Esophagus muscularis mucosa (tissue), 4 donors: Measurements from ENCODE around the gene GPR157. TPM values are rescaled to one million over a fixed set of nuclear protein-coding genes. Genes with fewer than 3 reads are reported as not detected.
"Not testable (repeated sequence)": the region's sequence is repeated elsewhere in the genome, so short reads cannot be mapped to it uniquely, and the experiment has no call there.

Experiments
- DNase-seq: peaks from one replicate; pipeline ENCODE4 v3.0.0-alpha.2; 2017; ENCODE audit errors: extremely low spot score
- H3K27ac ChIP-seq, 4 donors: fragments of 200-600 bp; sonication (generic); replicated peaks in 1 of 4; 1 replicate in 3 of 4; 2 replicates in 1 of 4; pipeline ENCODE4 v1.5.1; 2016 to 2019; ENCODE audit warnings: mild to moderate bottlenecking in 1 of 4
- H3K27me3 ChIP-seq, 4 donors: fragments of 200-600 bp; sonication (generic); one replicate each; pipeline versions ENCODE4 v1.5.1 to v1.6.0; 2016 to 2019
- H3K36me3 ChIP-seq, 4 donors: fragments of 200-600 bp; sonication (generic); one replicate each; pipeline ENCODE4 v1.5.1; 2016 to 2019
- H3K4me1 ChIP-seq, 4 donors: fragments of 200-600 bp; sonication (generic); one replicate each; pipeline ENCODE4 v1.5.1; 2016 to 2019
- H3K4me3 ChIP-seq, 4 donors: fragments of 200-600 bp; sonication (generic); 1 replicate in 2 of 4; 2 replicates in 2 of 4; pipeline ENCODE4 v1.5.1; 2016 to 2019; ENCODE audit warnings: mild to moderate bottlenecking in 4 of 4, moderate library complexity in 1 of 4
- H3K9me3 ChIP-seq, 4 donors: fragments of 200-600 bp; sonication (generic); 1 replicate in 3 of 4; 2 replicates in 1 of 4; pipeline ENCODE4 v1.5.1; 2016 to 2019
- CTCF ChIP-seq, 3 experiments: fragments of 200-600 bp in 2 of 3; fragments of 450-650 bp in 1 of 3; sonication (generic) in 2 of 3; IDR thresholded peaks; one replicate each; pipeline ENCODE4 v1.5.1; 2017 to 2019; ENCODE audit warnings: antibody characterized with exemption in 3 of 3, mild to moderate bottlenecking in 2 of 3, moderate library complexity in 1 of 3
- EP300 ChIP-seq: sonication (generic); formaldehyde crosslinking; IDR thresholded peaks from one replicate; pipeline ENCODE4 v1.6.1; 2017; ENCODE audit warnings: antibody characterized with exemption
- POLR2A ChIP-seq: fragments of 450-650 bp; IDR thresholded peaks from one replicate; pipeline ENCODE4 v1.6.1; 2017; ENCODE audit warnings: antibody characterized with exemption, moderate library complexity, mild to moderate bottlenecking, low read depth
- POLR2AphosphoS5 ChIP-seq, 2 donors: sonication (generic); formaldehyde crosslinking; IDR thresholded peaks; one replicate each; pipeline ENCODE4 v1.6.1; 2017; ENCODE audit warnings: antibody characterized with exemption in 2 of 2
- WGBS: methylation state at CpG from one replicate; pipeline ENCODE4 v1.1.5; 2018; 5-methylcytosine and 5-hydroxymethylcytosine counted together
- intact Hi-C: fragments of 100-400 bp; cut with DNase I; formaldehyde crosslinking; loops from one replicate; pipeline ENCODE4 v1.15.1; 2023
- total RNA-seq, 4 donors: library from RNA; depleted of rRNA; stranded (reverse); fragments of >200 nt; gene quantifications; one replicate each; pipeline versions ENCODE4 v1.1.0 to v1.2.1, GENCODE V29; 2016

GPR157 gene
- total RNA-seq, 4 donors from 2014 or later: 2.5 to 8.4 (median 3.8) TPM

GRCh38 chr1:9149837-9150581 is 21.1 kb upstream of the GPR157 start:
- Histone ChIP-seq H3K36me3 (peaks cover 0 to 11% (median 0%) of the 10 kb centered on the region in 4 donors), H3K9me3 (no peaks in the 10 kb centered on the region), H3K4me3 (peak overlapping the region in 1 of 4 donors; percentile 20), H3K27me3 (no peaks in the 10 kb centered on the region), H3K27ac (peak overlapping the region; percentile 38 to 65 (median 52)), H3K4me1 (peaks cover 13 to 20% (median 16%) of the 10 kb centered on the region in 4 donors)
- intact Hi-C loops: no loop called here
- DNase-seq: no peak
- WGBS: 80% methylated on average over 9 of the region's 17 CpGs
- peak; percentile 6 to 21 for TF ChIP-seq POLR2AphosphoS5 (IDR thresholded peaks at IDR 0.05)
- no peak for TF ChIP-seq EP300

- TF ChIP-seq EP300 (no peak), CTCF (IDR thresholded peaks at IDR 0.05) (no peak), POLR2A (no peak)
- peak overlapping the region; percentile 38 to 65 (median 52) for H3K27ac ChIP-seq
- H3K36me3 ChIP-seq: peaks cover 0 to 11% (median 0%) of the 10 kb centered on the region in 4 donors
- H3K4me1 ChIP-seq: peaks cover 13 to 20% (median 16%) of the 10 kb centered on the region in 4 donors
- 98% methylated on average over 3 of the region's 3 CpGs for WGBS
- H3K27me3 ChIP-seq: no peaks in the 10 kb centered on the region
- no peaks in the 10 kb centered on the region for H3K9me3 ChIP-seq
- no peak for DNase-seq
- no peak overlapping the region for H3K4me3 ChIP-seq
- intact Hi-C loops: no loop called here
Measured at GRCh38 chr1:9149151-9149550, 20.2 kb upstream of the GPR157 start.

GRCh38 chr1:9146156-9146555 is 17.3 kb upstream of the GPR157 start:
- Histone ChIP-seq H3K27me3 (no peaks in the 10 kb centered on the region), H3K4me1 (peaks cover 13 to 22% (median 15%) of the 10 kb centered on the region in 4 donors), H3K36me3 (peaks cover 0 to 7% (median 0%) of the 10 kb centered on the region in 4 donors), H3K27ac (no peak overlapping the region), H3K4me3 (no peak overlapping the region), H3K9me3 (no peaks in the 10 kb centered on the region)
- TF ChIP-seq POLR2AphosphoS5 (IDR thresholded peaks at IDR 0.05) (no peak), POLR2A (no peak), EP300 (no peak), CTCF (IDR thresholded peaks at IDR 0.05) (no peak)
- no peak for DNase-seq
- 75% methylated on average over 8 of the region's 8 CpGs for WGBS
- intact Hi-C loops: no loop called here

- TF ChIP-seq POLR2A (no peak), POLR2AphosphoS5 (IDR thresholded peaks at IDR 0.05) (no peak)
- H3K27me3 ChIP-seq: no peaks in the 10 kb centered on the region
- H3K4me3 ChIP-seq: no peak overlapping the region
- no peak for DNase-seq
- intact Hi-C loops: no loop called here
- no peak overlapping the region for H3K27ac ChIP-seq
- peaks cover 0 to 7% (median 0%) of the 10 kb centered on the region in 4 donors for H3K36me3 ChIP-seq
- 78% methylated on average over 5 of the region's 5 CpGs for WGBS
- no peaks in the 10 kb centered on the region for H3K9me3 ChIP-seq
- H3K4me1 ChIP-seq: peaks cover 13 to 21% (median 15%) of the 10 kb centered on the region in 4 donors
Measured at GRCh38 chr1:9145714-9146113, 16.8 kb upstream of the GPR157 start.

GRCh38 chr1:9145021-9145668 is 16.2 kb upstream of the GPR157 start:
- TF ChIP-seq CTCF (IDR thresholded peaks at IDR 0.05): no peak
- no peak for TF ChIP-seq POLR2AphosphoS5 (IDR thresholded peaks at IDR 0.05)
- no peak for TF ChIP-seq POLR2A
- TF ChIP-seq EP300: no peak
- H3K4me3 ChIP-seq: no peak overlapping the region
- intact Hi-C loops: no loop called here
- no peak overlapping the region for H3K27ac ChIP-seq
- peaks cover 10 to 16% (median 11%) of the 10 kb centered on the region in 4 donors for H3K4me1 ChIP-seq
- DNase-seq: no peak
- peaks cover 0 to 1% (median 0%) of the 10 kb centered on the region in 4 donors for H3K36me3 ChIP-seq
- 72% methylated on average over 2 of the region's 17 CpGs for WGBS
- H3K27me3 ChIP-seq: no peaks in the 10 kb centered on the region
- no peaks in the 10 kb centered on the region for H3K9me3 ChIP-seq

GRCh38 chr1:9144494-9144893 is 15.6 kb upstream of the GPR157 start:
- not testable (repeated sequence) for H3K4me3 ChIP-seq, H3K9me3 ChIP-seq, DNase-seq, H3K27me3 ChIP-seq, H3K36me3 ChIP-seq, H3K27ac ChIP-seq, H3K4me1 ChIP-seq
- intact Hi-C loops: loop anchor here (5.0 kb wide), 1 partner anchor 38 kb away; no protein-coding TSS in a partner anchor
- 90% methylated on average over 7 of the region's 7 CpGs for WGBS
